ENCODE data around the gene TRMT5.

TRMT5 gene

GRCh38 chr14:60946773-60947172, 34.1 kb downstream of the TRMT5 start:
- no peak overlapping the region for H3K27ac ChIP-seq
- TF ChIP-seq CTCF (conservative IDR thresholded peaks at IDR 0.05) (no peak), ZFX (IDR thresholded peaks at IDR 0.05) (no peak)

- no peak for TF ChIP-seq CTCF (conservative IDR thresholded peaks at IDR 0.05)
- no peak for TF ChIP-seq ZFX (IDR thresholded peaks at IDR 0.05)
- no peak overlapping the region for H3K27ac ChIP-seq
These were observed 34.9 kb downstream of the TRMT5 start for GRCh38 chr14:60945984-60946383.

GRCh38 chr14:60944204-60944603, 36.7 kb downstream of the TRMT5 start:
- H3K27ac ChIP-seq = no peak overlapping the region
- TF ChIP-seq CTCF (conservative IDR thresholded peaks at IDR 0.05) = no peak
- TF ChIP-seq ZFX (IDR thresholded peaks at IDR 0.05) = no peak

- no peak for TF ChIP-seq ZFX (IDR thresholded peaks at IDR 0.05)
- no peak for TF ChIP-seq CTCF (conservative IDR thresholded peaks at IDR 0.05)
These were observed 37.2 kb downstream of the TRMT5 start for GRCh38 chr14:60943637-60944032.

GRCh38 chr14:60935319-60935718, 45.6 kb downstream of the TRMT5 start:
- no peak overlapping the region for H3K27ac ChIP-seq
- TF ChIP-seq ZFX (IDR thresholded peaks at IDR 0.05) = no peak
- no peak for TF ChIP-seq CTCF (conservative IDR thresholded peaks at IDR 0.05)

More at GRCh38 chr14:60943637-60944032, 37.2 kb downstream of the TRMT5 start:
- no peak overlapping the region for H3K27ac ChIP-seq

GRCh38 chr14:60933920-60934655, 46.8 kb downstream of the TRMT5 start:
- H3K27ac ChIP-seq = no peak overlapping the region
- TF ChIP-seq CTCF (conservative IDR thresholded peaks at IDR 0.05) (no peak), ZFX (IDR thresholded peaks at IDR 0.05) (no peak)

- TF ChIP-seq CTCF (conservative IDR thresholded peaks at IDR 0.05) (no peak), ZFX (IDR thresholded peaks at IDR 0.05) (no peak)
- H3K27ac ChIP-seq = no peak overlapping the region
These were observed 49.7 kb downstream of the TRMT5 start for GRCh38 chr14:60931218-60931617.

Data from C4-2B (cell line).